K562 (cell line): ENCODE data around the gene RPRD1B. TPM values are rescaled to one million over a fixed set of nuclear protein-coding genes. Genes with fewer than 3 reads are reported as not detected.

Experiments
- ARID1B ChIP-seq: fragments of 450-650 bp; IDR thresholded peaks from 2 replicates; pipeline ENCODE4 v1.6.1; 2016; ENCODE audit warnings: antibody characterized with exemption, mild to moderate bottlenecking, inconsistent platforms
- ARID3A ChIP-seq: IDR thresholded peaks from 2 replicates; pipeline ENCODE4 v1.6.1; 2012; ENCODE audit warnings: low read depth, low read length, improper control_type of control experiment, borderline replicate concordance
- BCLAF1 ChIP-seq, 2 experiments: fragments of 450-650 bp in 1 of 2; IDR thresholded peaks; 2 replicates each; pipeline ENCODE4 v1.6.1; 2011 to 2017; ENCODE audit warnings: low read depth in 2 of 2, antibody characterized with exemption in 1 of 2, borderline replicate concordance in 1 of 2, low read length in 1 of 2, mild to moderate bottlenecking in 1 of 2, mixed read lengths in 1 of 2; ENCODE audit not compliant: control insufficient read depth in 1 of 2
- FOSL1 ChIP-seq: fragments of 200-800 bp; sonication (Bioruptor generic); conservative IDR thresholded peaks from 2 replicates; pipeline ENCODE4 v1.6.1; 2016; ENCODE audit warnings: missing genetic modification characterization, missing compliant biosample characterization
- HMGN3 ChIP-seq: IDR thresholded peaks from 2 replicates; pipeline ENCODE4 v1.6.1; 2011; ENCODE audit warnings: borderline replicate concordance, low read depth, mild to moderate bottlenecking, mixed read lengths, low read length; ENCODE audit not compliant: insufficient read length; ENCODE audit errors: extremely low read depth
- MECOM ChIP-seq: fragments of 250-450 bp; sonication (Bioruptor Pico); IDR thresholded peaks from 2 replicates; pipeline ENCODE4 v1.8.0; 2022; ENCODE audit warnings: inconsistent platforms
- MTA1 ChIP-seq: fragments of 450-650 bp; IDR thresholded peaks from 2 replicates; pipeline ENCODE4 v1.6.1; 2017; ENCODE audit warnings: borderline replicate concordance
- NFYB ChIP-seq: IDR thresholded peaks from 2 replicates; pipeline ENCODE4 v1.6.1; 2011; ENCODE audit warnings: mild to moderate bottlenecking, moderate library complexity; ENCODE audit not compliant: insufficient read length; ENCODE audit errors: extremely low read depth
- PHB ChIP-seq: fragments of 250-450 bp; sonication (Bioruptor Pico); IDR thresholded peaks from 2 replicates; pipeline ENCODE4 v1.5.0; 2021
- POLR2A ChIP-seq: fragments of 450-650 bp; conservative IDR thresholded peaks from 2 replicates; pipeline ENCODE4 v1.6.1; 2016
- RUNX1 ChIP-seq: sonication (generic); IDR thresholded peaks from 2 replicates; pipeline ENCODE4 v1.6.1; 2016; ENCODE audit warnings: antibody characterized with exemption, low read depth
- SETDB1 ChIP-seq: IDR thresholded peaks from one replicate; pipeline ENCODE4 v1.6.1; 2012; ENCODE audit warnings: low read length, control low read depth, inconsistent platforms
- SMARCE1 ChIP-seq: fragments of 450-650 bp; IDR thresholded peaks from 2 replicates; pipeline ENCODE4 v1.7.1; 2016; ENCODE audit warnings: mild to moderate bottlenecking
- SRSF9 ChIP-seq: fragments of 200-400 bp; formaldehyde crosslinking; IDR thresholded peaks from 2 replicates; pipeline ENCODE4 v1.6.1; 2017; ENCODE audit warnings: low read depth, low read length, borderline replicate concordance
- TCF3 ChIP-seq: sonication (generic); formaldehyde crosslinking; IDR thresholded peaks from 2 replicates; pipeline ENCODE4 v1.4.0; 2020; ENCODE audit warnings: mild to moderate bottlenecking, missing genetic modification reagents
- TRIM25 ChIP-seq: fragments of 450-650 bp; IDR thresholded peaks from 2 replicates; pipeline ENCODE4 v1.7.0; 2016; ENCODE audit warnings: borderline replicate concordance
- ZBTB2 ChIP-seq: fragments of 450-650 bp; IDR thresholded peaks from 2 replicates; pipeline ENCODE4 v1.6.1; 2016; ENCODE audit warnings: antibody characterized with exemption
- ZC3H11A ChIP-seq: IDR thresholded peaks from 2 replicates; pipeline ENCODE4 v1.6.1; 2012; ENCODE audit warnings: low read depth, low read length, improper control_type of control experiment
- ZFP30 ChIP-seq: fragments of 250-450 bp; sonication (Bioruptor Pico); IDR thresholded peaks from 2 replicates; pipeline ENCODE4 v1.8.0; 2022; ENCODE audit warnings: moderate library complexity, mild to moderate bottlenecking, inconsistent platforms, borderline replicate concordance
- ZNF212 ChIP-seq: fragments of 450-650 bp; formaldehyde crosslinking; IDR thresholded peaks from 2 replicates; pipeline ENCODE4 v1.4.0; 2020; ENCODE audit warnings: mild to moderate bottlenecking
- ZNF76 ChIP-seq: fragments of 250-450 bp; sonication (Bioruptor Pico); IDR thresholded peaks from 2 replicates; pipeline ENCODE4 v1.4.0; 2020; ENCODE audit warnings: mild to moderate bottlenecking, moderate library complexity, borderline replicate concordance
- polyA plus RNA-seq, 8 experiments: library from polyadenylated mRNA; depleted of rRNA in 4 of 8; stranded (reverse) in 5 of 8; unstranded in 3 of 8; fragments of >200 nt; fragmentation: Nextera tagmentation in 2 of 8; fragmentation: Illumina TruSeq in 1 of 8; extraction: Ambion mirVana in 2 of 8; extraction: Trizol in 1 of 8; gene quantifications; 2 replicates each; pipeline versions ENCODE4 v1.2.1 to v1.2.3, GENCODE V29; 2011 to 2014; ENCODE audit warnings: inconsistent platforms in 1 of 8, missing spikeins in 1 of 8
- total RNA-seq, 7 experiments: library from RNA; depleted of rRNA in 6 of 7; stranded (reverse); fragments of >200 nt in 6 of 7; fragmentation: Illumina TruSeq in 2 of 7; extraction: Trizol in 2 of 7; gene quantifications; 2 replicates each; pipeline versions ENCODE4 v1.2.1 to v1.2.3, GENCODE V29; 2011 to 2021; ENCODE audit warnings: low replicate concordance in 1 of 7

RPRD1B gene
- total and polyA plus RNA-seq, 9 of the 15 experiments (the other 6 are each of a cell fraction or from before 2014, with no cell fraction given) = 5.5 to 43.0 (median 24.4) TPM

- TF ChIP-seq ARID3A (no peak), ZNF76 (CRISPR knock-in tag) (no peak), ARID1B (no peak), ZNF212 (no peak), MECOM (CRISPR knock-in tag) (0 out of 2 replicates have a peak, but pooled peaks have one; percentile 22), SRSF9 (no peak), ZBTB2 (no peak), MTA1 (peak; percentile 99), SMARCE1 (no peak), ZC3H11A (no peak), BCLAF1 (IDR thresholded peaks at IDR 0.05; ENCODE audit: borderline replicate concordance in 1 of 2, control insufficient read depth in 1 of 2, low read depth in 2 of 2, low read length in 1 of 2) (no peak), ZFP30 (CRISPR knock-in tag) (no peak), TCF3 (CRISPR knock-in tag) (no peak; the same call in none of the 2 replicates), NFYB (no peak), TRIM25 (no peak), POLR2A (peak; percentile 89), PHB (no peak), FOSL1 (tag) (no peak), HMGN3 (peak; percentile 74), SETDB1 (no peak), RUNX1 (0 out of 2 replicates have a peak, but pooled peaks have one; percentile 47)
These were observed at the start of gene RPRD1B, which contains the start of gene TTI1 (continued) for GRCh38 chr20:38033330-38034107.
